IPS-18a (cell line): ENCODE measurements around the gene SEMA4G.
A peak's percentile ranks its signal among the peaks of the same experiment; 100 is the strongest.

Experiments used
- H3K27ac ChIP-seq: one replicate; pipeline ENCODE4 v1.5.1; 2013; ENCODE audit warnings: low read length
- H3K27me3 ChIP-seq: one replicate; pipeline ENCODE4 v1.6.1; 2013; ENCODE audit warnings: mild to moderate bottlenecking, low read length; ENCODE audit not compliant: control insufficient read depth, insufficient read depth
- H3K36me3 ChIP-seq: one replicate; pipeline ENCODE4 v1.6.1; 2013; ENCODE audit warnings: low read depth, low read length; ENCODE audit not compliant: control insufficient read depth
- H3K4me1 ChIP-seq: one replicate; pipeline ENCODE4 v1.6.1; 2013; ENCODE audit warnings: low read depth, low read length; ENCODE audit not compliant: control insufficient read depth
- H3K4me3 ChIP-seq: one replicate; pipeline ENCODE4 v1.5.1; 2013; ENCODE audit warnings: low read length
- H3K9ac ChIP-seq: one replicate; pipeline ENCODE4 v1.6.1; 2013; ENCODE audit warnings: mild to moderate bottlenecking, low read length, moderate library complexity
- H3K9me3 ChIP-seq: one replicate; pipeline ENCODE4 v1.6.1; 2013; ENCODE audit warnings: low read depth, low read length; ENCODE audit not compliant: control insufficient read depth

The SEMA4G gene

DNA sequence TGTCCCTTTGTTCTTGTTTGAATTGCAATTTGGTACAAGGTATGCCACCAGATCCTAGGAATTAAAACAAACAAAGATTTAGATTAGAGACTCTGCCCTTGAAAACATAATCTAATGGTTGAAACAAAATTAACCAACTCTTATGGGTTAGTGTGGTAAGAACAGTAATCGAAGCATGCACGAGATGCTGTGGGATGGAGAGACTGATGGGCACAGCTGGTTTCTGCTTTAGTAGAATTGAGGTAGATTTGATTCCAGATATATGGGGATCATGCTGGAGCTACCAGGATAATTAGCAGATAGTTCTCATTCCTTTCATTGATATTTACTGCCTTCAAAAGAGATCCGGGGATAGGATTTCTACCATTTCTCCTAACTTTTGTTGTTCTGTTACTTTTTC lies 20.4 kb upstream of the SEMA4G start:
- Histone ChIP-seq H3K9me3 (no peaks in the 10 kb centered on the region), H3K27me3 (no peaks in the 10 kb centered on the region), H3K27ac (no peak overlapping the region), H3K4me1 (no peaks in the 10 kb centered on the region), H3K4me3 (no peak overlapping the region), H3K9ac (no peak overlapping the region), H3K36me3 (peaks cover 52% of the 10 kb centered on the region)

DNA sequence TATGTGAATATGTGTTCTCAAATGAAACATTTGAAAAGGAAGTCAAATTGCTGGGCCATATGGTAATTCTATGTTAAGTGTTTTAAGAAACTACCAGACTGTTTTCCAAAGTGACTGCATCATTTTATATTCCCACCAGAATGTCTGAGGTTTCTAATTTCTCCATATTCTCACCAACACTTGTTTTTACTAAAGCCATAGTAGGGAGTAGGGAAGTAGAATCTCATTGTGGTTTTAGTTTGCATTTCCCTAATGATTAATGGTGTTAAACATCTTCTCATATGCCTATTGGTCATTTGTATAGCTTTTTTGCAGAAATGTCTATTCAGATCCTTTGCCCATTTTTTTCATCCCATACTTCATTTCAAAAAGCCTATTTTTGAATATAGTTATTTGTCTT lies 9.1 kb upstream of the SEMA4G start:
- peaks cover 44% of the 10 kb centered on the region for H3K36me3 ChIP-seq

DNA sequence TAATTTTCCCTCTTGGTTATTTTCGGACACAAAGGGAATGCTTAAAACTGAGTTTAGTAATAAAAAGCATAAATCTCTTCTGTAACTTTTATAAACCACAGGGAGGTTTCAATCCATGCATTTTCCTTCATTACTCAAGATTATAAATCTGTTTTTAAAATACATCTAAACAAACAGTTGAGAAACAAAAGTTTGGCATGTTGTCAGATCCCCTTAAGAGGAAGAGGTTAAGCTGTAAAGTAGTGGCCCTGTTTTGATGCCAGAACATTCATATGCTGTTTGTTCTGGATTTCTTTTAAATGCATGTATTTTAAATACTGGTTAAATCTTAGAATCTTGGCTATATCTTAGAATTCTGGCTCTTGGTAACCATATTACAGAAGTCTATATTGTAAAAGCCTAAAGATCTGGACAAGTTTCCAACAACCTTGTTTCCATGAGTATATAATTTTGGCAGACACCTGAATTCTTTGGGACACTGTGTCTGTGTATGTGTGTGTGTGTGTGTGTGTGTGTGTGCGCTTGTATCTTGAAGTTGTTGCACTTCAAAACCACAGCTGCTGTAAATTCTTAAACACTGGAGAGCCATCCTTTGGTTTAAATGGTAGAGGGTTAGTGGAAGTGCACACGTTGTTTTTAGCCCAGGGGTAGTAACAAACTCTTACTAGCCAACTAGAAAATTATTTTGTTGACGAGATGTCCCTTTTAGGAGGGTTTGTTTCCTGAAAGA lies 6.8 kb upstream of the SEMA4G start:
- H3K4me1 ChIP-seq = no peaks in the 10 kb centered on the region
- H3K27me3 ChIP-seq = no peaks in the 10 kb centered on the region
- H3K4me3 ChIP-seq = no peak overlapping the region
- H3K36me3 ChIP-seq = peaks cover 32% of the 10 kb centered on the region
- H3K9ac ChIP-seq = no peak overlapping the region
- H3K9me3 ChIP-seq = no peaks in the 10 kb centered on the region
- no peak overlapping the region for H3K27ac ChIP-seq

More for the DNA sequence above, 9.1 kb upstream of the SEMA4G start:
- H3K27ac ChIP-seq = no peak overlapping the region
- H3K27me3 ChIP-seq = no peaks in the 10 kb centered on the region
- H3K4me1 ChIP-seq = no peaks in the 10 kb centered on the region
- H3K9me3 ChIP-seq = no peaks in the 10 kb centered on the region
- H3K4me3 ChIP-seq = no peak overlapping the region
- H3K9ac ChIP-seq = no peak overlapping the region

DNA sequence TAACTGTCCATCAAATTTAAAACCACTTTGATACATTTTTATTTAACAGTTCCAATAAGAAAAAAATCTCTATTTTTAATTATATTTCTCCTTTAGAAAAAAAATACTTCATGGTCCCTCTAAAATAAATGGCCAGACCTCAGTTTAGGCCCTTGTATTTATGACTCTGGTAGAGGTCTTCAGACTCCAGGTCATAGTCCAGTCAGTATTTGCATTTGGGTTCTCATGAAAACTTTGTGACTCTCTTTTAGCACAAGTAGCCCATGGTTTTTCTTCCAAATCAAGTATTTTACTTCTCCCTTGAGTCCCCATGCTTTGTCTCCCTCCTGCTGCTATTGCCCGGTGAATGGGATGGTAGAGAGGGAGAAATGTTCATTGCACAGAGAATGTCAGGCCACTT lies 5.5 kb upstream of the SEMA4G start:
- H3K4me1 ChIP-seq = no peaks in the 10 kb centered on the region
- H3K27me3 ChIP-seq = no peaks in the 10 kb centered on the region
- no peak overlapping the region for H3K9ac ChIP-seq
- H3K36me3 ChIP-seq = peaks cover 32% of the 10 kb centered on the region
- H3K27ac ChIP-seq = no peak overlapping the region
- no peak overlapping the region for H3K4me3 ChIP-seq
- no peaks in the 10 kb centered on the region for H3K9me3 ChIP-seq

DNA sequence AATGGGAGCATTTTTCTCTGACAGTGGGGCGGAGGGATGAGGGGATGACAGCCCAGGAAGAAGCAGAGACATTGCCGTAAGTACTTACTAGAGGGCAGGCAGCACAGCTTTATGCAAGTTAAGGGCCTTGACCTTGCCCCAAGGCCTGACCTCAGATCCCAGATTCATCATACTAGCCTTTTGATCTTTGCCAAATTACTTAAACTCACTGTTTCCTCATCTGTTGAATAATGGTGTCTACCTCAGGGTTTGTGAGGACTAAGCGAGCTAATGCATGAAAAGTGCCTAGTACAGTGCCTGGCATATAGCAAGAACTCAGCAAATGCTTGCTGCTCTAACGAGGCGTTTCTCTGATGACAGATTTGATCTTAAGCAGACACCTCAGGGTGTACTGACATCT lies 3.5 kb upstream of the SEMA4G start:
- Histone ChIP-seq H3K36me3 (peaks cover 17% of the 10 kb centered on the region), H3K27ac (no peak overlapping the region), H3K4me3 (no peak overlapping the region), H3K4me1 (no peaks in the 10 kb centered on the region), H3K9me3 (no peaks in the 10 kb centered on the region), H3K27me3 (peaks cover 5% of the 10 kb centered on the region), H3K9ac (no peak overlapping the region)

DNA sequence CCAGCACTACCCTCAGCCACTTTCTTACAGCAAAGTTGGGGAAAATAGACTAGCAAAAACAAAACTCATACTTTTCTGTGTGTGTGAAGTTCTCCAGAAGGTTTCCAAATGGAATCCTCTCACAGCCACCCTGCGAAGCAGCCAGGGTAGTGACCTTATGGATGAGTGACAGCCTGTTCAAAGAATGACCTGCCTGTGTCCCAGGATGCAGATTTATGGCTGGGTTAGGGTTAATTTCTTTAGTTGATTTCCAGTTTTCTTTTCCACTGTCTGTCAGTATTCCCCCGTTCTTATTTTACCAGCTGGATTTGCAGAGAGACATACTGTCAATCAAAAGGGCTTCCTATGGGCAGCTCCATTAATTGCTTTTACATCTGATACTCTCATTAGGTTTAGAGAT lies 2.4 kb upstream of the SEMA4G start:
- Histone ChIP-seq H3K36me3 (peaks cover 10% of the 10 kb centered on the region), H3K9ac (no peak overlapping the region), H3K9me3 (no peaks in the 10 kb centered on the region), H3K4me3 (no peak overlapping the region), H3K27me3 (peaks cover 5% of the 10 kb centered on the region), H3K27ac (no peak overlapping the region), H3K4me1 (no peaks in the 10 kb centered on the region)

DNA sequence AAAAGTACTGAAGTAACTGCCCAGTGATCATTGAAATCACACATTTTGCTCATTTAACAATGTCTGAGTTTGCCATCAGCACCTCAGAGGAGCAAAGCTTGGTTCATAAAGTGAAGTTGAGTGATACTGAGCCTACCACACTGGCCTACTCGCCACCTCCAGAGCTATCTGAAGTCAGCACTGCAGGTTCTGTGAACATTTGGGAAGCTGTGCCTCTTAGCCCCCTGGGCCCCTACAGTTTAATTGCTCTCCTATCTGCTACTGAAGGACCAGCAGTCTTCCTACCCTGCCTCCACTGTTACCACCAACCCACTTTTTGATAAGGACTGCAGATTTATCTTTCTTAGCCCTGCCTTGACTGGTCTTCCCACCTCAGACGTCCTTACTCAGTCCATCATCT lies 2.0 kb upstream of the SEMA4G start:
- Histone ChIP-seq H3K36me3 (peaks cover 6% of the 10 kb centered on the region), H3K27me3 (peaks cover 5% of the 10 kb centered on the region), H3K4me1 (no peaks in the 10 kb centered on the region), H3K9ac (no peak overlapping the region), H3K27ac (no peak overlapping the region), H3K4me3 (no peak overlapping the region), H3K9me3 (no peaks in the 10 kb centered on the region)

DNA sequence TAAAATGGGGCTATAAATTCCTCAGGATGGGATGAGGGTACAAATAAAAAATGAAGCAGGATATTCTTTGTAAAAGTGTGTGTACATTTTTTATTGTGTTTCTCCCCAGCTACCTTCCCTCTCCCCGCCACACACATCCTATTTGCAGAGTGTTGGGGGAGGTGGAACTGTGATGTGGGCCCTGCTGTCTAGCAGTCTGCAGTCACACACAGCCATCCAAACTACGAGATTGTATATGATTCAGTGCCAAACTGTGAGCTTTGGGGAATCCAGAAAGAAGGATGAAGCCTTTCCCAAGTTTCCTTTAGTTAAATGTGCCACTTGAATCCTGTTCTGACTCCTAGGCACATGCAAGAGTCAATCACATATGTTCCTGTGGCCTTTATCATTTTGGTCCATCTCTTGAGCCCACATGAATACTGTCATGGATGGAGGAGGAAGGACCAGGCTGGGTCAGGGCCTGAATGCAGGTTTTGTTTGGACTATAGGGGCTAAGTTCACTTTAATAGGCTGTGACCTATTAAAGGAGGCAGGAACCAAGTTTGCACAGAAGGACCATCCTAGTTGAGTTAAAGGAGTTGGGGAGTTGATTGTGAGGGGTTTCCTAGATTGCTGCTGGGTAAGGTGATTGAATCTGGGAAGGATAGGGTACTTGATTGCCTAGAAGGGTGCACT lies 1.1 kb upstream of the SEMA4G start:
- peak overlapping the region; percentile 74 for H3K4me3 ChIP-seq

DNA sequence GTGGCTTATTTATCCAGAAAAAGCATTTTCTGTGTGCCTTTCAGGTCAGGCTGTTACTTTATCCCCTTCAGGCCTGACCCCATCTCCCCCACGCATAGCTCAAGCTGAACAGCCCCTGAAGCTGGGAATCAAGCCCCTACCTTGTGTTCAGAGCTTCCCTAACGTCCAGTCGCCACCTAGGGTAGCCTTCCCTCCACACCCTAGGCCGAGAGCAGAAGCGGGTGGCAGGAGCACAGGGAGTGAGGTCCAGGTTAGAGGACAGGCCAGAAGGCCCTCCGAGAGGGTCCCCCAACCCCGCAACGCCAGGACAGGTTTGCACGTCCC lies 479 bp upstream of the SEMA4G start:
- H3K27me3 ChIP-seq = peaks cover 5% of the 10 kb centered on the region
- H3K27ac ChIP-seq = no peak overlapping the region
- no peaks in the 10 kb centered on the region for H3K9me3 ChIP-seq
- no peaks in the 10 kb centered on the region for H3K36me3 ChIP-seq
- peak overlapping the region; percentile 30 for H3K9ac ChIP-seq
- H3K4me1 ChIP-seq = no peaks in the 10 kb centered on the region
- peak overlapping the region; percentile 74 for H3K4me3 ChIP-seq

More for the DNA sequence above, 1.1 kb upstream of the SEMA4G start:
- H3K4me1 ChIP-seq = no peaks in the 10 kb centered on the region
- H3K27ac ChIP-seq = no peak overlapping the region
- no peak overlapping the region for H3K9ac ChIP-seq
- H3K36me3 ChIP-seq = no peaks in the 10 kb centered on the region
- peaks cover 5% of the 10 kb centered on the region for H3K27me3 ChIP-seq
- no peaks in the 10 kb centered on the region for H3K9me3 ChIP-seq

DNA sequence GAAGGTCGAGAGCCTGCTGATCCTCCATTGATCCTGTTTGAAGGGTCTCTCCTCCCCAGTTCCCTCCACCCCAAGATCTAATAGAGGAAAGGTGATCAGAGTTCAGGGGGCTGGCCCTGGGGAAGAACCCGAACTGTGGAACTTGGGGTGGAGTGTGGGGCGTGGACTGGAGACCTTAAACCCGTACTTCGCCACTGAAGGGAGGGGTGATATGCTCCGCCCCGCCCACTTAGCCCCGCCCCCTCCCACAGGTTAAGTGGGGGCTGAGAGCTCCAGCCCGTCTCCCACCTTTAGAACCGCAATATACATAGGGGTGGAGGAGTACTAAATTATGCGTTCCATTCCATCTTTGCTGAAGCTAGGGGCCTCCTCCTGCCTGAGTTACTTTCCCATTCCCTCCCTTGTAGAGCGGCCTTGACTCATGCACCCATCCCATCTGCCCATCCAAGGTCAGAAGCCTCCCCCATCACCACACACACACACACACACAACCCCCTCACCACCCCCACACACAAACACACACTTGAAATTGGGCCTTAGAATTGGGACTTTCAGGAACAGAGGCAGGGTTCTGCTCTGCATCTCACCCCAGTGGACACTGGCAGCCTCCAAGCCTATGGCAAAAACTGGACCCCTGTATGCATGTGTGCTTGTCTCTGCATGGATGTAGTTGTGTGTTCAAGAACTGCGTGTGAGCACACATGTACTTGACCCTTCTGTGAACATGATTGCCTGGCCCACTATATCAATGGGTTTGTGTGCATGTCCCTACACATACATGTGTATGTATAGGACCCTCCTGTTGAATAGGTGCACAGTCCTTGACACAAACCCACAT lies 991 bp downstream of the SEMA4G start:
- Histone ChIP-seq H3K27me3 (peaks cover 5% of the 10 kb centered on the region), H3K36me3 (no peaks in the 10 kb centered on the region), H3K9me3 (no peaks in the 10 kb centered on the region), H3K4me1 (no peaks in the 10 kb centered on the region), H3K9ac (no peak overlapping the region), H3K4me3 (peak overlapping the region; percentile 74), H3K27ac (no peak overlapping the region)

DNA sequence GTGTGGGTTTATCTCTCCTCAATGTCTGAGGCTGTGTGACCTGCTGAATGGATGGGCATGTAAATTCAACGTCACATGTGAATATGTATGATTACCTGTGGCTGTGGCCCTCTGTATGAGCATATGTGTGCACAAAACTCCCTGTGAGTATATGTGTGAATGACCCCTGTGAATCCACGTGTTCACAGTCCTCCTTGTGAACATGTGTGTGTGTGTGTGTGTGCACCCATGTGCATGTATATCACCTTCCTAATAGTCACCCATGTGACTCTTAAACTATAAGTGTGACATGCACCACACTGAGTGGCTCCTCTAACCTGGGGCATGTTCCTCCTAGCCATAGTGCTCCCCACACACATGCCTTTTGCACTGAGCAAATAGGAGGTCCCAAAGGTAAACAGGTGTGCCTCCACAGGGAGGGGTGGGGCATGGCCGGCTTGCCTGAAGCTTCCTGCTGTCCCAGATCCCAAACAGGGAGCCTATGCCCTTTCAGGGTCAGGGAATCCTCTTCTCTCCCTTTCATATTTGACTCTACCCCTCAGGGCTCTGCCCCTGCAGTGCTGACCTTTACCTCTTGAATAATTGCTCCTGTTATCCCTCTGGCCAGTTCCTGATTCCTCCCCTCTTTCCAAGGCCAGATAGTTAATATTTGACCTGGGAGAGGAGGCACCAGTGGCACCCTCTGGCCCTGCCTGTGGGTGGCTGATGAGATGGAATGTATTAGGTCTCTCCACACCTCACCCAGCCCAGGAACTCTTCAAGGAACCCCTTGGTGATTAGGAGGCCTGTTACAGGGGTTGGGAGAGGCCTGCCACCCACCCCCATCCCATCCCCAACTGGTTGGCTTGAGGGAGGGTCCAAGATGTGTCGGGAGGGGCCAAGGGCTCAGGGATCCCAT lies 1.9 kb downstream of the SEMA4G start:
- Histone ChIP-seq H3K27ac (no peak overlapping the region), H3K36me3 (no peaks in the 10 kb centered on the region), H3K4me3 (no peak overlapping the region), H3K9me3 (no peaks in the 10 kb centered on the region), H3K9ac (no peak overlapping the region), H3K4me1 (no peaks in the 10 kb centered on the region), H3K27me3 (peaks cover 5% of the 10 kb centered on the region)
